Femur (tissue), 1 donor: ENCODE data around the gene FBXO11.
A peak's percentile ranks its signal among the peaks of the same experiment; 100 is the strongest.
"Not testable (repeated sequence)": the region's sequence is repeated elsewhere in the genome, so short reads cannot be mapped to it uniquely, and the experiment has no call there.

Experiments used
- DNase-seq: peaks from one replicate; pipeline ENCODE4 v3.0.0-alpha.2; 2017

Gene FBXO11

GRCh38 chr2:47906157-47907038 lies at the start of gene FBXO11:
TSS of gene FBXO11 (minus strand) at chr2:47906498. CDS start at chr2:47905720, 778 bp downstream.
- peak; percentile 98 for DNase-seq

GRCh38 chr2:47950340-47951301 lies 44.3 kb upstream of the FBXO11 start:
- no peak for DNase-seq

GRCh38 chr2:47946593-47946992 lies 40.3 kb upstream of the FBXO11 start:
- DNase-seq, result no peak

GRCh38 chr2:47945046-47945781 lies 38.9 kb upstream of the FBXO11 start:
- DNase-seq, result no peak

- no peak for DNase-seq
These were observed 35.6 kb upstream of the FBXO11 start for GRCh38 chr2:47941936-47942335.

GRCh38 chr2:47937677-47938076 lies 31.4 kb upstream of the FBXO11 start:
- no peak for DNase-seq

- no peak for DNase-seq
These were observed 28.8 kb upstream of the FBXO11 start for GRCh38 chr2:47935071-47935470.

GRCh38 chr2:47918043-47918442 lies 11.7 kb upstream of the FBXO11 start:
- DNase-seq, result no peak

- DNase-seq, result no peak
These were observed 11.1 kb upstream of the FBXO11 start for GRCh38 chr2:47917276-47917961.

- no peak for DNase-seq
These were observed 10.1 kb upstream of the FBXO11 start for GRCh38 chr2:47916412-47916811.

GRCh38 chr2:47910662-47911061 lies 4.4 kb upstream of the FBXO11 start:
- not testable (repeated sequence) for DNase-seq

- DNase-seq, result no peak
These were observed 2.4 kb upstream of the FBXO11 start for GRCh38 chr2:47908682-47909081.

- no peak for DNase-seq
These were observed 912 bp upstream of the FBXO11 start for GRCh38 chr2:47907039-47907781.

GRCh38 chr2:47905386-47906156 lies 727 bp downstream of the FBXO11 start:
- peak; percentile 71 for DNase-seq

GRCh38 chr2:47903781-47904490 lies 2.4 kb downstream of the FBXO11 start:
- no peak for DNase-seq

GRCh38 chr2:47901892-47902291 lies 4.4 kb downstream of the FBXO11 start:
- DNase-seq, result not testable (repeated sequence)

GRCh38 chr2:47900857-47901256 lies 5.4 kb downstream of the FBXO11 start:
- DNase-seq, result no peak

- no peak for DNase-seq
These were observed 6.1 kb downstream of the FBXO11 start for GRCh38 chr2:47899915-47900816.
